HG02759 (cell line): ENCODE data around the gene KCNJ18.
"Not testable (repeated sequence)": the region's sequence is repeated elsewhere in the genome, so short reads cannot be mapped to it uniquely, and the experiment has no call there.

ENCODE experiments used
- ATAC-seq: cut with Tn5 transposase; IDR thresholded peaks from one replicate; pipeline ENCODE4 v1.9.1; 2021; ENCODE audit warnings: mild to moderate bottlenecking, moderate library complexity; ENCODE audit not compliant: unreplicated experiment

The KCNJ18 gene

DNA sequence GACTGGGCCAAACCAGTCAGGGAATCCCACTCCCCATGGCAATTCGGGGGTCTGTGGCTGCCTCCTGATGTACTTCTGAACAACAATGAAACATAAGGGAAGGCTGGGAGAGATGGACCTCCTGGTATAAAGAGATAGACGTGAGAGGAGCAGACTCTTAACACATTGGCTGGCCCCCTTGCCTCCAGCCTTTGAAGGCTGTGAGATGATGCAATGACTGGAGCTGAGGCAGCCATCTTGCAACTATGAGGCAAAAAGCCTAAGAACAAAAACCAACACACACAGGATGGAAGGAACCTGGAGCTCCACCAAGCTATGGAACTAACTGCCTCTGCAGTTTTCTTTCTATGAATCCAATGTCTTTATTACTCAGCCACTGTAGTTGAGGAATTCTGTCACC, 58.8 kb downstream of the KCNJ18 start:
- ATAC-seq: not testable (repeated sequence)
